Hepatocyte (in vitro differentiated cells): ENCODE data around the gene SSR3.

Experiments
- CTCF ChIP-seq: fragments of 200-600 bp; sonication (generic); IDR thresholded peaks from 2 replicates; pipeline ENCODE4 v1.5.1; 2016; ENCODE audit warnings: antibody characterized with exemption, mild to moderate bottlenecking; ENCODE audit not compliant: poor library complexity
- EZH2phosphoT487 ChIP-seq: fragments of 200-600 bp; sonication (generic); IDR thresholded peaks from one replicate; pipeline ENCODE4 v1.6.1; 2018; ENCODE audit warnings: antibody characterized with exemption, mild to moderate bottlenecking, low read depth, moderate library complexity; ENCODE audit not compliant: unreplicated experiment, severe bottlenecking

GRCh38 chr3:156576051-156576450 lies 21.1 kb upstream of the SSR3 start:
- no peak for TF ChIP-seq CTCF
- TF ChIP-seq EZH2phosphoT487: no peak
